ENCODE data around the gene RASA2. TPM values are rescaled to one million over a fixed set of nuclear protein-coding genes. Genes with fewer than 3 reads are reported as not detected.

The RASA2 gene
- total RNA-seq, 1 experiment from 2014 or later: 14.5 TPM

- TF ChIP-seq CTCF (IDR thresholded peaks at IDR 0.05) (no peak), TCF7L2 (IDR thresholded peaks at IDR 0.05; ENCODE audit: low read depth, low read length) (no peak), POLR2AphosphoS5 (IDR thresholded peaks at IDR 0.05; ENCODE audit: low read depth, low read length) (no peak), REST (IDR thresholded peaks at IDR 0.05; ENCODE audit: insufficient read depth in 1 of 2, low read depth in 2 of 2, low read length in 1 of 2) (no peak), SIN3A (IDR thresholded peaks at IDR 0.05; ENCODE audit: borderline replicate concordance, insufficient read depth, low read depth, low read length) (no peak)
- CTCF ChIA-PET: no interaction called here
- Histone ChIP-seq H3K9me3 (ENCODE audit: control insufficient read depth, insufficient read depth, low read depth, low read length) (no peaks in the 10 kb centered on the region), H3K4me1 (ENCODE audit: control insufficient read depth, insufficient read depth, low read length) (no peaks in the 10 kb centered on the region), H3K36me3 (ENCODE audit: control insufficient read depth, insufficient read depth, low read length) (no peaks in the 10 kb centered on the region; the same call in 1 of the 2 replicates), H3K27me3 (ENCODE audit: control insufficient read depth, insufficient read depth, low read length) (no peaks in the 10 kb centered on the region), H3K27ac (ENCODE audit: low read length) (no peak overlapping the region), H3K4me3 (ENCODE audit: low read depth in 2 of 2, low read length in 2 of 2) (no peak overlapping the region)
- no TSS peak for BruUV-seq (replicated peaks)
- DNase-seq (ENCODE audit: low read depth, low spot score) (no peak), ATAC-seq (no peak)
- intact Hi-C loops (cut with micrococcal nuclease; ENCODE audit: unreplicated experiment) (no loop called here), in situ Hi-C loops (cut with HindIII; ENCODE audit: low pct_unique_long_range_greater_than_20kb, low sequenced_read_pairs) (no loop called here)
- POLR2A ChIA-PET: interaction anchor here (0.7 kb wide), 1 partner anchor 22 kb away, joined by 4 read pairs; no protein-coding TSS in a partner anchor
Measured at GRCh38 chr3:141508067-141508436, 21.2 kb downstream of the RASA2 start.

GRCh38 chr3:141511361-141511760 lies 24.5 kb downstream of the RASA2 start:
- no peaks in the 10 kb centered on the region; the same call in 1 of the 2 replicates for H3K36me3 ChIP-seq (ENCODE audit: control insufficient read depth, insufficient read depth, low read length)

More at GRCh38 chr3:141511361-141511760, 24.5 kb downstream of the RASA2 start:
- TF ChIP-seq POLR2AphosphoS5 (IDR thresholded peaks at IDR 0.05; ENCODE audit: low read depth, low read length) (no peak), CTCF (IDR thresholded peaks at IDR 0.05) (no peak), TCF7L2 (IDR thresholded peaks at IDR 0.05; ENCODE audit: low read depth, low read length) (no peak), SIN3A (IDR thresholded peaks at IDR 0.05; ENCODE audit: borderline replicate concordance, insufficient read depth, low read depth, low read length) (no peak), REST (IDR thresholded peaks at IDR 0.05; ENCODE audit: insufficient read depth in 1 of 2, low read depth in 2 of 2, low read length in 1 of 2) (no peak)
- H3K4me3 ChIP-seq (ENCODE audit: low read depth in 2 of 2, low read length in 2 of 2): no peak overlapping the region
- H3K27me3 ChIP-seq (ENCODE audit: control insufficient read depth, insufficient read depth, low read length): no peaks in the 10 kb centered on the region
- H3K4me1 ChIP-seq (ENCODE audit: control insufficient read depth, insufficient read depth, low read length): no peaks in the 10 kb centered on the region
- BruUV-seq (replicated peaks): no TSS peak
- ChIA-PET POLR2A (no interaction called here), CTCF (no interaction called here)
- in situ Hi-C loops (cut with HindIII; ENCODE audit: low pct_unique_long_range_greater_than_20kb, low sequenced_read_pairs): no loop called here
- no peak overlapping the region for H3K27ac ChIP-seq (ENCODE audit: low read length)
- DNase-seq (ENCODE audit: low read depth, low spot score) (no peak), ATAC-seq (no peak)
- no peaks in the 10 kb centered on the region for H3K9me3 ChIP-seq (ENCODE audit: control insufficient read depth, insufficient read depth, low read depth, low read length)
- intact Hi-C loops (cut with micrococcal nuclease; ENCODE audit: unreplicated experiment): no loop called here
